GM04504 (cell line): Measurements from ENCODE around the gene ESRRB.

Source experiments
- DNase-seq: peaks from one replicate; pipeline ENCODE4 v3.0.0-alpha.2; 2012; ENCODE audit warnings: low read depth

The ESRRB gene

GRCh38 chr14:76407449-76408150, 31.7 kb downstream of the ESRRB start:
- DNase-seq, result no peak

DNA sequence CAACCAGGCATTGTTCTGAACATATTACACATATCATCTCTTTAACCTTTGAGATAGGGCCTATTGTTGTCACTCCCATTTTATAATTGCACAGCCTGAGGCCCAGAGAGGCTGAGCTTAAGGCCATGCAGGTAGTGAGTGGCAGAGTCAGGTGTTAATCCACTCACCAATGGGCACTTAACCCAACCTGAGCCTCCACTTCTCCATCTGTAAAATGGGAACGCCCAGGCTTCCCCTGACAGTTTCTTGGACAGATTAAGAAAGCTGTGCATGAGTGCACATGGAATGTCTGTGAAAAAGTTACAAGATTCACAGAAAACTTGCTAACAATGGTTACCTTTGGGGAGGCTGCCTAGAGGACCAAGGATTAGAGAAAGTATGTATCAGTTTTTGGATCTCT, 32.9 kb downstream of the ESRRB start:
- DNase-seq, result no peak

DNA sequence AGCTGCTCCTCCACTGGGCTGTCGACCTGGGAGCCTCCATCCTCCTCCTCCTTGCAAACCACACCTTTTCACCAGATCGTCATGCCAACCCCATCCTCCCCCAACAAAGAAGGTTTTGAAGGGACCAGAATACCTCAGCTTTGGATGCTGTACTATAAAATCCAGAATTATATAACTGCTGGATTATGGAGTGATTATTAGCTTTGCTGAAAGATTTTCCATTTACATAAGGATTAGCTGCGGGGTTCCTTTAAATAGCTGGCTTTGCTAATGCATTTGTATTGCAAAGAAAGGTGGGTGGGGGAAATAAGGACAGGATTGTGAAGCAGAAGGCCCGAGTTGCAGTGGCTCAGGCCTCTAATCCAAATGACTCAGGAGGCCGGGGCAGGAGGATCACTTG, 36.6 kb downstream of the ESRRB start:
- DNase-seq, result no peak

DNA sequence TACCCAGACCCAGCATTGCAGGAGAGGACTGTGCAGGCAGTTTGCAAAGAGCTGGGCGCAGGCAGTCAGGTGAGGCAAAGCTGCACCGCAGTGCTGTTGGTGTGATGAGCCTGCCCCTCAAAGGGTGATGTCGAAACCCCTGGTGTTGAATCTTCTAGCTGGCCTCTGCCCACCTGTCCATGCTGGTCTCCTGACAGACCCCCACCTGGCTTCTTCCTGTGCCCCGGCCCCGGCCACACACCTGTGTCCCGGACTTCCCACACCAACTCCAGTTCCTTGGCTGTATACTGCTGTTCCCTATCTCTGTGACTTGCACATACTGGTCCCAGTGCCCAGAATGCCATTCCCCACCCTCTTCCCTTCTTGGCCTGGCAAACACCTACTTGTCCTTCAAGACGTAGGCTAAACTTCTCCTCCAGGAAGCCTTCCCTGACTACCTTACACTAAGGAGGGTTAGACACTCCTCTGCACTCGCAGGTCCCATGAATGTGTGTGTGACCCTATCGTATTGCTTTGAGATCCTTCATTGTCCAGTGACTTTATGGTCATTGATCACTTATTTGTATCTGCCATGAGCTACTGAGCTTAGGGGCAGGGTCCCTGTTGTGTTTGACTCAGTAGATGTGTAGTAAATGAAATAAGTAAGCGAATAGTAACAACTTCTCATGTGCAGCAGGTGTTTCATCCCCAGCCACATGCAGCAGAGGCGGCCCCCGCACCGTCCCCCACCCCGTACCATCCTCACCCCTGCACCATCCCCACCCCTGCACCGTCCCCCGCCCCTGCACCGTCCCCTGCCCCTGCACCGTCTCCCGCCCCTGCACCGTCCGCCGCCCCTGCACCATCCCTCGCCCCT, 37.4 kb downstream of the ESRRB start:
- no peak for DNase-seq

GRCh38 chr14:76413962-76414600, 38.1 kb downstream of the ESRRB start:
- no peak for DNase-seq

DNA sequence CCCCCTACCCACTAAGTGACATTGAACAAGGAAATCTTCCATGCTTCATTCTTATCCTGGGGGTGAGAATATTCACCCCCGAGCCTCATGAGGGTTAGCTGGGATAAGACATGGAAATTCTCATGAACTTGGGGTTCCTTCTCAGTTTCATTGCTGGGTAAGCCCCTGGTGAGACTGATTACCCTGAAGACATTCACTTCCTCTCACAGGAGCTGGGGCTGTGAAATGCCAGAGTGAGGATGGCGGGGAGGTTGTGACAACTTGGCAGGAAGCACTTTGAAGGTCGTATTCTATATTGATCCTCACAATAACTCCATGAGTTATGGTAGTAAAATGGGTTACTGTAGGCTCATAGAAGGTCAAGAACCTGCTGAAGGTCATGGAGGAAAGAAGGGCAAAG, 43.5 kb downstream of the ESRRB start:
- no peak for DNase-seq

DNA sequence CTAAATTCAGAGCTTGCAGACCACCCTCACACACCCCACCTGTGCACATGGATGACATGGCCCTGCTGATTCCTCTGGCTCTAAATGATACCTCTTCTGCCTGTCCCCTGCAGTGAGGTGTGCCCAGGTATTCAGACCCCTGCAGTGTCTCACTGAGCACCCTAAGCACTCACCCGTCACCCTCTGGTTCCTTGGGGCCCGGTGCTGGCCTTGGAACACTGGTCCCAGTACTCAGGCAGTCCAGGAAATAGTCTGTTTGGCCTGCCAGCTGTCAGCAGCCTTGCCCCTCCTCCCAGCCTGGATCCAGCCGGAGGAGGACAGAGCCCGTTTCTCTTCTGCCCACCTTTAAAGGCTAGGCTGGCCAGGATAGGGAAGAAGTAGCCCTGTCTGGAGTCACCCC, 44.9 kb downstream of the ESRRB start:
- no peak for DNase-seq

GRCh38 chr14:76421662-76422061, 45.7 kb downstream of the ESRRB start:
- DNase-seq, result no peak

GRCh38 chr14:76422662-76423061, 46.7 kb downstream of the ESRRB start:
- DNase-seq, result no peak

DNA sequence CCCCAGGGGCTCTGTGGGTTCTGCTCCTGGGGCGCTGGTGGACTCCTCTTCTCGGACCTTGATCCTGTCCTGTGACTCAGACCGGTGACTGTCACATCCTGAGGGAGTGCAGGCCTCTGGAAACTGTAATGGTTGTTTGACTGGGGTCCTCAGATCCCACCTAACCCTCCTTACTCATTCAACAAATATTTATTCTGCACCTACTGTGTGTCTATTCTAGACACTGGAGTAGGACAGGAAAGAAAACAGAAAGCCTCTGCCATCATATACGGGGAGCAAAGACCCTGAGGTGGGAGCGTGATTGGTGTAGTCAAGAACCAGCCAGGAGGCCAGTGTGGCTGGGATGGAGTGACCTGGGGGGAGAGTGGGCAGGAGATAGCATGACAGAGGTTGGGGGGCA, 47.6 kb downstream of the ESRRB start:
- DNase-seq, result no peak

DNA sequence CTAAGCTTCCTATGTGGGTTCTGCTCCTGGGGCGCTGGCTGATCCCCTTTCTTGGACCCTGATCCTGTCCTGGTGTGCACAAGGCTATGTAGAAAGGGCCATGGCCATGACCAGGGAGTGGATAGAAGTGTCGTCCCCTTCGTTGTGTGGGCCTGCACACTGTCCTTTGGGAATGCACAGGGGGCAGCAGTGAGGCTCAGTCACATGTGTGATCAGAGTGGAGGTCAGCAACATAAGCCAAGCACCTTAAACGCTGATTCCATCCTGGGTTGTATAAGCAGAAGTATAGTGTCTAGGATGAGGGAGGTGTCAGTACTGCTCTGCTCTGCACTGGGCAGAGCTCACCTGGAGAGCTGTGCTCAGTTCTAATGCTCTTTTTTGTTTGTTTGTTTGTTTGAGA, 48.4 kb downstream of the ESRRB start:
- DNase-seq, result no peak

DNA sequence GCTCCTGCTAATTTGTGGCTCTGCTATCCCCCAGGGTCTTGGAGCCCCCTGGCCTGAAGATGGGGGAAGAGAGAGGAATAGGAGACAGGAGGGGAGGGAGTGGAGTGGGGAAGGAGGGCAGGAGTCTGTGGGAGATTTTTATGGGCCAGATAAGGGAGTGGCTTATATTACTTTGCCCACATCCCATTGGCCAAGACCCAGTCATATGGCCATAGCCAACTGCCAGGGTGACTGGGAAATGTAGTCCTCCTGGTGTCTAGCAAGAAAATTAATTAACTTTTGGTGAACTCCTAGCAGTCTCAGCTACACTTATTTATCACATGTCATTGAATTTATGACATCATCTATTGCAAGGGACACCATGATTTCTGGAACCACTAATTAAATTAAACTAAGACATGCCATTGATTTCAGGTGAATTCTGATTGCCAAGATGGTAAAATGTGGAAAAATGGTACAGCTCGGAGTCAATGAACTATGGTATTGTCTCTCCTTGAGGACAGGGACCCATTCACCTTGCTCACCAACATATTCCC, 50.3 kb downstream of the ESRRB start:
- no peak for DNase-seq

- no peak for DNase-seq
Observed at GRCh38 chr14:76428611-76429010, 52.7 kb downstream of the ESRRB start.

- no peak for DNase-seq
Observed at GRCh38 chr14:76430017-76430416, 54.1 kb downstream of the ESRRB start.

- no peak for DNase-seq
Observed at GRCh38 chr14:76430475-76430980, 54.6 kb downstream of the ESRRB start.

GRCh38 chr14:76431538-76431937, 55.6 kb downstream of the ESRRB start:
- no peak for DNase-seq

DNA sequence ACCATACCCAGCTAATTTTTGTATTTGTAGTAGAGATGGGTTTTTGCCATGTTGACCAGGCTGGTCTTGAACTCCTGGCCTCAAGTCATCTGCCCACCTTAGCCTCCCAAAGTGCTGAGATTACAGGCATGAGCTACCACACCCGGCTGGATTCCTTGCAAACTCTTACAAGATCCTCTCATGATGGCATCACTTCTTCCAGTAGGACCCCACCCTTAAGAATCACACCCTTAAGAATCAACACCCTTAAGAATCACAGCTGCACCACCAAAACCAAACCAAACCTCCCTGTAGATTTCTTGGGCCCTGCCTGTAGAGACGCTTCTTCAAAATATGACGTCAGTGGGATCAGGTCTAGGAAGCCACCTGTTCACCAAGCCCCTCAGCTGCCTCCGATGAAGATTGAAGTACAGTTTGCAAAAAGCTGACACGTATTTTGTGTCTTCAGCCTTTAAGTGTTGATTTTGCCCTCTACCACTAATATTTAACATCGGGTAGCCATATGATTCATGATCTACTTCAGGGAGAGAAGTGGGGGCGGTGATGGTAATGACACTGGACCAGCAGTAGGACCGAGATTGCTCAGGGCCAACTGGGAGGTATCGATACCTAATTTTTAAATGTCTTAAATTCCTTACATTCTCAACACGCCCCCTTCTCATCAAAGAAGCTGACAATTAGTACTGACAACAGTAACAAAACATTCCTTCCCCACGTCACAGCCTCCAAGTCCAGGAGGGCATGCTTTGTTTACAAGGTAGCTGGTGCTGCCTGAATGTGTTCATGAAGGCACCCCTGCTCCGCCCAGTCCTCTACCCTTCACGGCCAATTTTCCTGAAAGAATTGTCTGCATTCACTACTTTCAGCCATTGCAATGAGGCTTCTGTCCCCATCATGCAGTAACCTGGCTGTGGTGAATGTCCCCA, 57.2 kb downstream of the ESRRB start:
- no peak for DNase-seq

- DNase-seq, result no peak
Observed at GRCh38 chr14:76434220-76434619, 58.3 kb downstream of the ESRRB start.

DNA sequence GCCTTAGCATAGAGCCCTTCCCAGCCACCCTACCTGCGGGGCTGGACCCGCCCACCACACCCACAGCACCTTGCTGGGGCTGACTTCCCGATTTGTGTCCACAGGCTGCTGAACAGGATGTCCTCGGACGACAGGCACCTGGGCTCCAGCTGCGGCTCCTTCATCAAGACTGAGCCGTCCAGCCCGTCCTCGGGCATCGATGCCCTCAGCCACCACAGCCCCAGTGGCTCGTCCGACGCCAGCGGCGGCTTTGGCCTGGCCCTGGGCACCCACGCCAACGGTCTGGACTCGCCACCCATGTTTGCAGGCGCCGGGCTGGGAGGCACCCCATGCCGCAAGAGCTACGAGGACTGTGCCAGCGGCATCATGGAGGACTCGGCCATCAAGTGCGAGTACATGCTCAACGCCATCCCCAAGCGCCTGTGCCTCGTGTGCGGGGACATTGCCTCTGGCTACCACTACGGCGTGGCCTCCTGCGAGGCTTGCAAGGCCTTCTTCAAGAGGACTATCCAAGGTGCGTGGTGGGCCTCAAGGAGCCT, 63.4 kb downstream of the ESRRB start:
- DNase-seq, result no peak

DNA sequence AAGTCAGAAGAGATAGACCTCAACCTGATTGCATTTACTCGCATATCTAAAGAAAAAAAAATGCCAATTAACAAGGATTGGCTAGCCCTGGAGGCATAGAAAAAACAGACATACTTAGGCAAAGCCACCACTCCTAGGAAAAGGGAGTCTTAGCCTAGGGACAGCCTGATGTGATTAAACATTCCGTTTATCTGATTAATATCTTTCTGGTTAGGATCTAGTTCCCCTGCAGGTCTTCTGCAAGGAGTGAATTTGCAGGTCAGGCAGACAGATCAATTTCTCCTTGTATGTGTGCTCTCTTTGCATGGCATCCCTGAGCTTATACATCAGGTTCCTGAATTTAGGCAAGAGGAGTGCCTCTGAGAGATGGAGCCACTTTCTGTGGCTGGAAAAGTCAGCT, 70.5 kb downstream of the ESRRB start:
- DNase-seq, result no peak

- DNase-seq, result no peak
Observed at GRCh38 chr14:76446921-76447320, 71.0 kb downstream of the ESRRB start.
